Trophoblast cell (in vitro differentiated cells and primary cell): Measurements from ENCODE around the gene ICAM5.

ENCODE experiments used
- DNase-seq, 2 donors: peaks; one replicate each; pipeline ENCODE4 v3.0.0-alpha.2; 2016
- H2AFZ ChIP-seq: 2 replicates; pipeline ENCODE4 v1.6.1; 2013; ENCODE audit warnings: low read length, moderate library complexity, mild to moderate bottlenecking; ENCODE audit not compliant: insufficient read depth, poor library complexity
- H2AK5ac ChIP-seq: 2 replicates; pipeline ENCODE4 v1.6.1; 2013; ENCODE audit warnings: mild to moderate bottlenecking, low read length
- H2BK120ac ChIP-seq: 2 replicates; pipeline ENCODE4 v1.6.1; 2013; ENCODE audit warnings: low read length, mild to moderate bottlenecking, moderate library complexity; ENCODE audit not compliant: insufficient read depth, poor library complexity
- H2BK12ac ChIP-seq: 2 replicates; pipeline ENCODE4 v1.6.1; 2013; ENCODE audit warnings: mild to moderate bottlenecking, low read length, moderate library complexity
- H2BK5ac ChIP-seq: 2 replicates; pipeline ENCODE4 v1.6.1; 2013; ENCODE audit warnings: low read length, low read depth, moderate library complexity, mild to moderate bottlenecking; ENCODE audit not compliant: poor library complexity
- H3K14ac ChIP-seq: 2 replicates; pipeline ENCODE4 v1.6.1; 2013; ENCODE audit warnings: mild to moderate bottlenecking, low read length
- H3K18ac ChIP-seq: 2 replicates; pipeline ENCODE4 v1.6.1; 2013; ENCODE audit warnings: mild to moderate bottlenecking, low read length
- H3K23ac ChIP-seq: 2 replicates; pipeline ENCODE4 v1.6.1; 2013; ENCODE audit warnings: low read length
- H3K27ac ChIP-seq: 2 replicates; pipeline ENCODE4 v1.5.1; 2013; ENCODE audit warnings: low read depth, mild to moderate bottlenecking, inconsistent platforms, low read length, moderate library complexity
- H3K27me3 ChIP-seq: 2 replicates; pipeline ENCODE4 v1.6.1; 2013; ENCODE audit warnings: inconsistent platforms, mild to moderate bottlenecking, low read length, moderate library complexity; ENCODE audit not compliant: insufficient read depth
- H3K36me3 ChIP-seq, 2 experiments: 1 replicate in 1 of 2; 2 replicates in 1 of 2; pipeline ENCODE4 v1.6.1; 2013; ENCODE audit warnings: low read length in 2 of 2, mild to moderate bottlenecking in 2 of 2, moderate library complexity in 1 of 2; ENCODE audit not compliant: insufficient read depth in 2 of 2, control insufficient read depth in 1 of 2
- H3K4ac ChIP-seq: 2 replicates; pipeline ENCODE4 v1.6.1; 2013; ENCODE audit warnings: low read depth, mild to moderate bottlenecking, low read length, moderate library complexity
- H3K4me1 ChIP-seq, 2 experiments: 1 replicate in 1 of 2; 2 replicates in 1 of 2; pipeline ENCODE4 v1.6.1; 2013; ENCODE audit warnings: low read length in 2 of 2, mild to moderate bottlenecking in 2 of 2, moderate library complexity in 1 of 2; ENCODE audit not compliant: insufficient read depth in 2 of 2, control insufficient read depth in 1 of 2
- H3K4me2 ChIP-seq: 2 replicates; pipeline ENCODE4 v1.6.1; 2013; ENCODE audit warnings: inconsistent platforms, mild to moderate bottlenecking, low read length, moderate library complexity
- H3K4me3 ChIP-seq: 2 replicates; pipeline ENCODE4 v1.5.1; 2013; ENCODE audit warnings: mild to moderate bottlenecking, low read depth, low read length, inconsistent platforms
- H3K79me1 ChIP-seq: one replicate; pipeline ENCODE4 v1.6.1; 2013; ENCODE audit warnings: low read length
- H3K79me2 ChIP-seq: 2 replicates; pipeline ENCODE4 v1.6.1; 2013; ENCODE audit warnings: low read length, mild to moderate bottlenecking; ENCODE audit not compliant: control insufficient read depth, insufficient read depth, poor library complexity
- H3K9ac ChIP-seq: 2 replicates; pipeline ENCODE4 v1.6.1; 2013; ENCODE audit warnings: mild to moderate bottlenecking, low read length
- H3K9me3 ChIP-seq: 2 replicates; pipeline ENCODE4 v1.6.1; 2013; ENCODE audit warnings: low read depth, mild to moderate bottlenecking, control low read depth, inconsistent platforms, low read length; ENCODE audit not compliant: insufficient read depth
- H4K12ac ChIP-seq: 2 replicates; pipeline ENCODE4 v1.6.1; 2013; ENCODE audit warnings: low read depth, mild to moderate bottlenecking, low read length, moderate library complexity
- H4K8ac ChIP-seq: 2 replicates; pipeline ENCODE4 v1.6.1; 2013; ENCODE audit warnings: low read depth, mild to moderate bottlenecking, low read length, moderate library complexity
- H4K91ac ChIP-seq: one replicate; pipeline ENCODE4 v1.6.1; 2013; ENCODE audit warnings: low read depth, mild to moderate bottlenecking, low read length, moderate library complexity
- WGBS: extraction: QIAGEN DNeasy Blood & Tissue Kit; methylation state at CpG from one replicate; pipeline ENCODE4 v1.1.7; 2013; ENCODE audit warnings: missing lambda C conversion rate; ENCODE audit not compliant: insufficient read length, insufficient coverage; ENCODE audit errors: extremely low coverage; 5-methylcytosine and 5-hydroxymethylcytosine counted together

Gene ICAM5

DNA sequence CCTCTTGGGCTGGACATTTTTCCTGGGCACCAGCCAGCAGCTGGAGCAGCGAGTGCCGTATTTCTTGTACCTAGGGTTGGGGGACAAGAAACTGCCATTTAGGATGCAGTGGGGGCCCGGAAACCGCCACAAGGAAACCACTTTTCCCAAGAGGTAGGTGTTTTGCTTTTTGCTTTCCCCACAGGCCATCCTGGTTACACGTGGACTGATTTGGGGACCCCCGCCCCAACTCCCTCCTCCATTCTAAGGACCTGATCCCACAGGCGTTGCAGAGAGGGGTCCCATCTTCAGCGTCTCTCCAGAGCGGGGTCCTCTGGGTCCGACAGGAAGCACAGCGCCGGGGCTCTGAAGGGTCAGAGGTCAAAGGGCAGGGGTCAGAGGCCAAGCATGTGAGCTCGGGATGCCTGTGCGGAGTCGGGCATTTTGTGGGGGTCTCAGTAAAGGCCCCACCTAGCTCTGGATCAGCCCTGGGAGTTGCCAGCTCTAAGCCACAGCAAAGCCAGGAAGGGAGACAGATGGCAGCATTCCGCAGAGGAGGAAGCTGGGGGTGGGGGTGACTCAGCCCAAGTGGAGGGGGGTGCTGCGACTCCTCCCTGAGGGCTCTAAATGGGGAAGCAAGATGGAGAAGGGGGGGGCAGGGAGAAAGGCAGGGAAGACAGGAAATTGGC is 15.5 kb downstream of the ICAM5 start:
- Histone ChIP-seq H3K79me1 (no peaks in the 10 kb centered on the region), H2BK12ac (no peak overlapping the region), H3K27me3 (no peaks in the 10 kb centered on the region), H2AFZ (no peak overlapping the region), H3K79me2 (no peaks in the 10 kb centered on the region), H3K9ac (no peak overlapping the region), H3K23ac (no peak overlapping the region), H4K12ac (no peak overlapping the region), H3K4me2 (no peak overlapping the region), H3K4me3 (no peak overlapping the region), H3K9me3 (peaks cover 4% of the 10 kb centered on the region), H4K8ac (no peak overlapping the region), H2BK5ac (no peak overlapping the region), H4K91ac (no peak overlapping the region), H3K14ac (no peak overlapping the region), H3K4ac (no peak overlapping the region), H2BK120ac (no peak overlapping the region), H3K18ac (no peak overlapping the region), H3K27ac (no peak overlapping the region), H2AK5ac (no peak overlapping the region), H3K4me1 (no peaks in the 10 kb centered on the region), H3K36me3 (peaks cover 13 to 17% of the 10 kb centered on the region in 2 experiments)
- no peak for DNase-seq
- no CpG with 5 or more reads among the region's 17 CpGs for WGBS

DNA sequence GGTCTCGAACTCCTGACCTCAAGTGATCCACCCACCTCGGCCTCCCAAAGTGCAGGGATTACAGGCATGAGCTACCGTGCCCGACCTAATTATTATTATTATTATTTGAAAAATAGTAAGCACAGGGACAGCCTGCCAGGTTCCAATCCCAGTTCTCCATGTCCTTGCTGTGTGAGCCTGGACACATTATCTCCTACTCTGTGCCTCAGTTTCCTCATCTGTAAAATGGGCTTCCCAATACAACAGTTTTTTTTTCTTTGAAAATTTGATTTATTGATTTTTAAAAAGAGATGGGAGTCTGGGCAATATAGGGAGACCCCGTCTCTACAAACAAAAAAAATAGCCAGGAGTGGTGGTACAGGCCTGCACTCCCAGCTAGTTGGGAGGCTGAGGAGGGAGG is 16.6 kb downstream of the ICAM5 start:
- H3K4me3 ChIP-seq, result no peak overlapping the region
- H2BK5ac ChIP-seq, result no peak overlapping the region
- WGBS, result no CpG with 5 or more reads among the region's 5 CpGs

GRCh38 chr19:10309423-10309822 is 19.7 kb downstream of the ICAM5 start, which contains the start of gene ZGLP1:
TSS of gene ZGLP1 (minus strand) at chr19:10309815.
- Histone ChIP-seq H3K4me3 (no peak within 1 kb of the TSS), H2BK120ac (no peak within 1 kb of the TSS), H3K4me2 (no peak within 1 kb of the TSS), H3K27ac (no peak within 1 kb of the TSS), H3K79me1 (no peaks in the 10 kb centered on the region), H2AFZ (no peak within 1 kb of the TSS), H3K27me3 (no peaks in the 10 kb centered on the region), H4K8ac (no peak within 1 kb of the TSS), H2BK12ac (no peak within 1 kb of the TSS), H2BK5ac (no peak within 1 kb of the TSS), H4K91ac (no peak within 1 kb of the TSS), H3K18ac (no peak within 1 kb of the TSS), H3K4ac (no peak within 1 kb of the TSS), H3K79me2 (no peaks in the 10 kb centered on the region), H3K9ac (no peak within 1 kb of the TSS), H3K23ac (no peak within 1 kb of the TSS), H3K14ac (no peak within 1 kb of the TSS), H3K4me1 (no peaks in the 10 kb centered on the region), H2AK5ac (no peak within 1 kb of the TSS), H3K36me3 (peaks cover 15 to 18% of the 10 kb centered on the region in 2 experiments), H3K9me3 (peaks cover 4% of the 10 kb centered on the region), H4K12ac (peak within 1 kb of the TSS; percentile 12)
- no peak for DNase-seq
- no CpG with 5 or more reads among the region's 24 CpGs for WGBS

More for the DNA sequence above, 16.6 kb downstream of the ICAM5 start:
- peaks cover 15 to 23% of the 10 kb centered on the region in 2 experiments for H3K36me3 ChIP-seq
- H4K91ac ChIP-seq, result no peak overlapping the region
- no peaks in the 10 kb centered on the region for H3K79me2 ChIP-seq
- H2BK12ac ChIP-seq, result no peak overlapping the region
- DNase-seq, result no peak
- no peak overlapping the region for H2AFZ ChIP-seq
- H3K18ac ChIP-seq, result no peak overlapping the region
- no peak overlapping the region for H4K12ac ChIP-seq
- H3K79me1 ChIP-seq, result no peaks in the 10 kb centered on the region
- no peak overlapping the region for H2BK120ac ChIP-seq
- no peak overlapping the region for H3K4ac ChIP-seq
- no peak overlapping the region for H4K8ac ChIP-seq
- no peak overlapping the region for H3K27ac ChIP-seq
- H2AK5ac ChIP-seq, result no peak overlapping the region
- H3K9me3 ChIP-seq, result peaks cover 4% of the 10 kb centered on the region
- no peak overlapping the region for H3K23ac ChIP-seq
- no peaks in the 10 kb centered on the region for H3K27me3 ChIP-seq
- no peak overlapping the region for H3K9ac ChIP-seq
- H3K14ac ChIP-seq, result no peak overlapping the region
- no peaks in the 10 kb centered on the region for H3K4me1 ChIP-seq
- H3K4me2 ChIP-seq, result no peak overlapping the region

DNA sequence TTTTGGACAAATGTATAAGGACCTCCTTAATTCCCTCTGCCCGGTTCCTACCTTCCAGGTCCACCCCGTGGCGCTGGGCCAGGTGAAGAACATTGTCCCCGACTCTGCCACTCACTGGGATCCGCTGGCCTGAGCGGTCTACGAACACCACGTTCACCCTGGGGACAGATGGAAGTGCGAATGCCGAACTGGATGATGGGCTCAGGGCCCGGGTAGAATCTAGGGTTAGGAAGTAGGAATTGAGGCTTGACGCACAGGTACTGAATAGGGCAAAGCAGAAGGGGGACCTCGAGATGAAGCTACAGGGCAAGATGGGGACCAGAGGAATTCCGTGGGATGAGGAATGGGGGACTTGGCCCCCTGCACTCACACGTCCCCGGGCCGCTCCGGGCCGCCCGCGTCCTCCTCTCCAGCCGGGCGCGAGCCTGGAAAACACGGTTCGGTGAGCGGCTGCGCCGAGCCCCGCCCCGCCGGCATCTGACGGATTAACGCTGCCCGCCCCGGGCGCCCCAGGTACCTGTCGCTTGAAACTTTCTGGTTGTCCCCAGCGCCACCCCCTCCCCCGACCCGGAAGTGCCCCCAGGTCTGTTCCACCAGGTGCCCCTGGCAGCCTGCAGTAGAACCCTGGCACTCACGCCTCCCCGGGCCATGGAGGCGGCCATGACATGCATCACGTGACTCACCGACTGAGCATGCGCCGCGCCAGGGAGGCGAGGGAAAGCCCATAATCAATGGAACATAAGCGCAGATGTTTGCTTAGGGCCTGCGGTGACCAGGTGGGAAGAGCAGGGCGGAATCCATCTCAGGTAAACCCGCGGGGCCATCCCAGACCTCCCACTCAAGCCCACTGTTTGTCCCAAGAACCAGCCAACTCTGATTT is 25.8 kb downstream of the ICAM5 start, which contains the start of gene FDX2:
TSS of gene FDX2 (minus strand) at position 681 of the 880 bp plus-strand sequence. CDS start at position 662, 19 bp downstream.
- Histone ChIP-seq H3K36me3 (peaks cover 35 to 38% of the 10 kb centered on the region in 2 experiments), H4K12ac (peak within 1 kb of the TSS; percentile 95), H4K8ac (peak within 1 kb of the TSS; percentile 92), H4K91ac (peak within 1 kb of the TSS; percentile 55), H3K4me3 (peak within 1 kb of the TSS; percentile 78), H3K23ac (no peak within 1 kb of the TSS), H3K14ac (peak within 1 kb of the TSS; percentile 90), H3K18ac (peak within 1 kb of the TSS; percentile 75), H2BK5ac (peak within 1 kb of the TSS; percentile 46), H2AK5ac (peak within 1 kb of the TSS; percentile 81), H3K4me2 (peak within 1 kb of the TSS; percentile 77), H3K4me1 (peaks cover 0 to 3% of the 10 kb centered on the region in 2 experiments), H3K9me3 (no peaks in the 10 kb centered on the region), H3K27ac (no peak within 1 kb of the TSS), H3K79me2 (peaks cover 6% of the 10 kb centered on the region), H2BK120ac (peak within 1 kb of the TSS; percentile 74), H3K27me3 (no peaks in the 10 kb centered on the region), H3K4ac (peak within 1 kb of the TSS; percentile 64), H2AFZ (peak within 1 kb of the TSS; percentile 97), H3K79me1 (peaks cover 6% of the 10 kb centered on the region), H2BK12ac (peak within 1 kb of the TSS; percentile 45), H3K9ac (peak within 1 kb of the TSS; percentile 50)
- WGBS, result no CpG with 5 or more reads among the region's 55 CpGs
- DNase-seq, result peak; percentile 85 to 93
